Measurements from ENCODE around the gene SNX32.

SNX32 gene

GRCh38 chr11:65851083-65851579 lies 17.4 kb downstream of the SNX32 start:
- no peak overlapping the region for H3K4me3 ChIP-seq (ENCODE audit: low read depth in 1 of 2, low read length in 1 of 2)
- no peaks in the 10 kb centered on the region for H3K9me3 ChIP-seq
- TF ChIP-seq, protein P1, sequence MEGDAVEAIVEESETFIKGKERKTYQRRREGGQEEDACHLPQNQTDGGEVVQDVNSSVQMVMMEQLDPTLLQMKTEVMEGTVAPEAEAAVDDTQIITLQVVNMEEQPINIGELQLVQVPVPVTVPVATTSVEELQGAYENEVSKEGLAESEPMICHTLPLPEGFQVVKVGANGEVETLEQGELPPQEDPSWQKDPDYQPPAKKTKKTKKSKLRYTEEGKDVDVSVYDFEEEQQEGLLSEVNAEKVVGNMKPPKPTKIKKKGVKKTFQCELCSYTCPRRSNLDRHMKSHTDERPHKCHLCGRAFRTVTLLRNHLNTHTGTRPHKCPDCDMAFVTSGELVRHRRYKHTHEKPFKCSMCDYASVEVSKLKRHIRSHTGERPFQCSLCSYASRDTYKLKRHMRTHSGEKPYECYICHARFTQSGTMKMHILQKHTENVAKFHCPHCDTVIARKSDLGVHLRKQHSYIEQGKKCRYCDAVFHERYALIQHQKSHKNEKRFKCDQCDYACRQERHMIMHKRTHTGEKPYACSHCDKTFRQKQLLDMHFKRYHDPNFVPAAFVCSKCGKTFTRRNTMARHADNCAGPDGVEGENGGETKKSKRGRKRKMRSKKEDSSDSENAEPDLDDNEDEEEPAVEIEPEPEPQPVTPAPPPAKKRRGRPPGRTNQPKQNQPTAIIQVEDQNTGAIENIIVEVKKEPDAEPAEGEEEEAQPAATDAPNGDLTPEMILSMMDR (IDR thresholded peaks at IDR 0.05), result peak; percentile 23
- H3K27me3 ChIP-seq, result no peaks in the 10 kb centered on the region
- H3K27ac ChIP-seq, result peak overlapping the region; percentile 49
- H3K4me1 ChIP-seq (ENCODE audit: control insufficient read depth in 1 of 2, insufficient read depth in 1 of 2, low read depth in 1 of 2, low read length in 1 of 2), result peaks cover 22 to 27% of the 10 kb centered on the region in 2 experiments
- peaks cover 63% of the 10 kb centered on the region for H3K36me3 ChIP-seq

- peaks cover 66% of the 10 kb centered on the region for H3K36me3 ChIP-seq
- H3K4me3 ChIP-seq (ENCODE audit: low read depth in 1 of 2, low read length in 1 of 2), result no peak overlapping the region
- H3K4me1 ChIP-seq (ENCODE audit: control insufficient read depth in 1 of 2, insufficient read depth in 1 of 2, low read depth in 1 of 2, low read length in 1 of 2), result peaks cover 29 to 34% of the 10 kb centered on the region in 2 experiments
- TF ChIP-seq, protein P1 (IDR thresholded peaks at IDR 0.05), result no peak
- peak overlapping the region; percentile 49 for H3K27ac ChIP-seq
- no peaks in the 10 kb centered on the region for H3K9me3 ChIP-seq
- H3K27me3 ChIP-seq, result no peaks in the 10 kb centered on the region
Measured at GRCh38 chr11:65851811-65852507, 18.2 kb downstream of the SNX32 start.

GRCh38 chr11:65852508-65853245 lies 18.9 kb downstream of the SNX32 start:
- Histone ChIP-seq H3K9me3 (no peaks in the 10 kb centered on the region), H3K27ac (peak overlapping the region; percentile 96), H3K4me1 (ENCODE audit: control insufficient read depth in 1 of 2, insufficient read depth in 1 of 2, low read depth in 1 of 2, low read length in 1 of 2) (peaks cover 29 to 34% of the 10 kb centered on the region in 2 experiments), H3K4me3 (ENCODE audit: low read depth in 1 of 2, low read length in 1 of 2) (no peak overlapping the region), H3K36me3 (peaks cover 66% of the 10 kb centered on the region), H3K27me3 (no peaks in the 10 kb centered on the region)
- TF ChIP-seq, protein P1 (IDR thresholded peaks at IDR 0.05), result no peak

DNA sequence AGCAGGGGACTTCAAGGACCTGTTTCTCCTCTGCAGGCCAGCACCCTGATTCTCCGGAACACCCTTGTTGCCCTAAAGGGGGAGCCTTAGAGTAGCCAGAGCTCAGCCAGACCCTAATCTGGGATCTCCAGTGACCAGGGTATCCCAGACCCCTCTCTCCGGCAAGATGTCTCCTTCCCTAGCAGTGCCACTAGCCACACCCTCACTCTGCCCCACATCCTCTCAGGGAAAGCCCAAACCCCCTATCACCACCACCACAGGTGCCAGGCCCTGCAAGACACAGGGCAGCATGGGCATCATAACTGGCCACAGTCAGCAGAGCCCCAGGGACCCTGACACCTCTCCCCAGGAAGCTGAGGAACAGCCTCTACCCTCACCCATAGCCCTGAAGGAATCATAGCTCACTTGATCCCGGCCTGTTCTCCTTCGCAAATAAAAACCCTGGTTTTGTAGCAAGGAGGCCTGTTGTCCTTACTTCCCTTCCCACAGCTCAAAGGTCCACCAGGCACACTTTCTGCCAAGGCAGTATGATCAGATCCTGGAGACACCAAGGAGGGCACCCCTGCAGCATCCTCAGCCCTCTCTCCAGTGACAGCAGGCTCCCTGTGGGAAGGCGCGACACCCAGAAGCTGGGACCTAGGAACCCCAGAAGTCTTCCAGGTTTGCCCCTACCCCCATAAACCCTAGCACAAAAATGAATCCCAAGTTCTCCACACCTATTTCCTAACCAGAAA lies 19.6 kb downstream of the SNX32 start:
- Histone ChIP-seq H3K27me3 (no peaks in the 10 kb centered on the region), H3K27ac (peak overlapping the region; percentile 96), H3K4me3 (ENCODE audit: low read depth in 1 of 2, low read length in 1 of 2) (no peak overlapping the region), H3K4me1 (ENCODE audit: control insufficient read depth in 1 of 2, insufficient read depth in 1 of 2, low read depth in 1 of 2, low read length in 1 of 2) (peaks cover 31 to 35% of the 10 kb centered on the region in 2 experiments), H3K36me3 (peaks cover 66% of the 10 kb centered on the region), H3K9me3 (no peaks in the 10 kb centered on the region)
- TF ChIP-seq, protein P1 (IDR thresholded peaks at IDR 0.05), result no peak

- Histone ChIP-seq H3K4me3 (ENCODE audit: low read depth in 1 of 2, low read length in 1 of 2) (no peak overlapping the region), H3K36me3 (peaks cover 66% of the 10 kb centered on the region), H3K27ac (peak overlapping the region; percentile 96), H3K4me1 (ENCODE audit: control insufficient read depth in 1 of 2, insufficient read depth in 1 of 2, low read depth in 1 of 2, low read length in 1 of 2) (peaks cover 38 to 43% of the 10 kb centered on the region in 2 experiments), H3K9me3 (no peaks in the 10 kb centered on the region), H3K27me3 (no peaks in the 10 kb centered on the region)
- TF ChIP-seq, protein P1 (IDR thresholded peaks at IDR 0.05), result no peak
Measured at GRCh38 chr11:65854161-65854592, 20.4 kb downstream of the SNX32 start.

All from neutrophil (primary cell).